ENCODE results near the gene ITCH.
"Not testable (repeated sequence)": the region's sequence is repeated elsewhere in the genome, so short reads cannot be mapped to it uniquely, and the experiment has no call there.

ITCH gene

DNA sequence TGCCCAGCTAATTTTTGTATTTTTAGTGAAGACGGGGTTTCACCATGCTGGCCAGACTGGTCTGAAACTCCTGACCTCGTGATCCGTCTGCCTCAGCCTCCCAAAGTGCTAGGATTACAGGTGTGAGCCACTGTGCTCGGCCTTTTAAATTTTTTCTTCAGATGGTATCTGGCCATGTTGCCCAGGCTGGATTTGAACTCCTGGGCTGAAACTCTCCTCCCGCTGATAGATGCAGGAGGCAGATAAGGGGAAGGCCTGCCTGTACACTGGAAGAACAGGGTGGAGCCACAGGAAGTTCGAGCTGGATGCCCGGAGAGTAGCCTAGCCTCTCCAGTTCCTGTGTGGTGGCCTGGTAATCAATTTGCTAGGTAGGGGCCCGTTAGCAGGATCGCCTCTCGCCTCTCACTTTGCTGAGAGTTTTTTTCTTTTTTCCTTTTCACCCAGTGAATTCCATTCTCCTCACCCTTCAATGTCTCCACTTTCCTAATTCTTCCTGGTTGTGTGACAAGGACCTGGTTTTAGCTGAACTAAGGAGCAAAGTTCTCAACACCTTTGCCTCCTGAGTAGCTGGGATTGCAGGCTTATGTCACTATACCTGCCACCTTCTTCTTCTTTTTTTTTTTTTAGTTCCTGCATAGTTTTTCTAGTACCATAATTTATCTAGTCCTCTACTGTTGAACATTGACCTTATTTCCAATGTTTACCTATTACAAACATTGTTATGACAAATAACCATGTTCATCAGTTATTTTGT, 19.4 kb upstream of the ITCH start:
- no peak for DNase-seq (ENCODE audit: low spot score)

DNA sequence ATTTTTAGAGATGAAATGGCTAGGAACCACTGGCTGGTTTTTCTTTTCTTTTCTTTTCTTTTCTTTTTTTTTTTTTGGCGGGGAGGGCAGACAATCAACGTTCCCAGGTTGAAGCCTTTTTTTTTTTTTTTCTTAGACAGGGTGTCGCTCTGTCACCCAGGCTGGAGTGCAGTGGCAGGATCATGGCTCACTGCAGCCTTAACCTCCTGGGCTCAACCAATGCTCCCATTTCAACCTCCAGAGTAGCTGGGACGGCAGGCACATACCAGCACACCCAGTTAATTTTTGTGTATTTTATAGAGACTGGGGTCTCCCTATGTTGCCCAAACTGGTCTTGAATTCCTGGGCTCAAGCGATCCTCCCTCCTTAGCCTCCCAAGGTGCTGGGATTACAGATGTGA, 18.8 kb upstream of the ITCH start:
- no peak for DNase-seq (ENCODE audit: low spot score)

DNA sequence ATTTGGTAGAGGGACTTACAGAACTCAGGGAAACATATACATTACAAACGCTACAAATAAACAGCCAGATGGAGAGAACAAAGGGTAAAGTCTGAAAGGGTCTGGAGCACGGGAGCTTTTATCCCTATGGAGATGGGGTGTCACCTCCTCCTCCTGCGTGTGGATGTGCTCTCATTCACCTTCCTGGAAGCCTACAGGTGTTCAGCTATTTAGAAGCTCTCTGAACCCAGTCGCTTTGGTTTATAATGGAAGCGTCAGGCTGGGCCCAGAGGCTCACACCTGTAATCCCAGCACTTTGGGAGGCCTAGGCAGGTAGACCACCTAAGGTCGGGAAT, 17.7 kb upstream of the ITCH start:
- no peak for DNase-seq (ENCODE audit: low spot score)

GRCh38 chr20:34345839-34346532, 17.1 kb upstream of the ITCH start:
- not testable (repeated sequence) for DNase-seq (ENCODE audit: low spot score)

DNA sequence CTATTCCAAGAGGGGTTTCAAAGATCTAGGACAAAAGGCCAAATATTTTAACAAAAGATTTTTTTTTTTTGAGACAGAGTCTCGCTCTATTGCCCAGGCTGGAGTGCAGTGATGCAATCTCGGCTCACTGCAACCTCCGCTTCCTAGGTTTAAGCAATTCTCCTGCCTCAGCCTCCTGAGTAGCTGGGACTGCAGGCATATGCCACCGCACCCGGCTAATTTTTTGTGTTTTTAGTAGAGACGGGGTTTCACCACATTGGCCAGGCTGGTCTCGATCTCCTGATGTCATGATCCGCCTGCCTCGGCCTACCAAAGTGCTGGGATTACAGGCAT, 16.6 kb upstream of the ITCH start:
- not testable (repeated sequence) for DNase-seq (ENCODE audit: low spot score)

DNA sequence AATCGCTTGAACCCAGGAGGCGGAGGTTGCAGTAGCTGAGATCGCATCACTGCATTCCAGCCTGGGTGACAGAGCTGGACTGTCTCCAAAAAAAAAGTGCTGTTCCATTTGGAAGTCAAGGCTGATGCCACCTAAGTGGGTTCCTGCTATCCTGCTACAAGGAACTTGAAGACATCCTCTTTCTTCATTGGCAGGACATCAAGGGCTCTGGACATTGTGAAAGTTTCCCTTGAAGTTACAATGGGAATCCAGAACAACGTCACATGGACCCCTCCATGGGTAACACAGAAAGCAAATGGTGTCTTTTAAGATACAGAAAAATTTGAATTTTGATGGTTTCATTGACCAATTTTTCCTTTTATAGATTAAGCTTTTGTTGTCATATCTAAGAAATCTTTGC, 15.5 kb upstream of the ITCH start:
- no peak for DNase-seq (ENCODE audit: low spot score)

DNA sequence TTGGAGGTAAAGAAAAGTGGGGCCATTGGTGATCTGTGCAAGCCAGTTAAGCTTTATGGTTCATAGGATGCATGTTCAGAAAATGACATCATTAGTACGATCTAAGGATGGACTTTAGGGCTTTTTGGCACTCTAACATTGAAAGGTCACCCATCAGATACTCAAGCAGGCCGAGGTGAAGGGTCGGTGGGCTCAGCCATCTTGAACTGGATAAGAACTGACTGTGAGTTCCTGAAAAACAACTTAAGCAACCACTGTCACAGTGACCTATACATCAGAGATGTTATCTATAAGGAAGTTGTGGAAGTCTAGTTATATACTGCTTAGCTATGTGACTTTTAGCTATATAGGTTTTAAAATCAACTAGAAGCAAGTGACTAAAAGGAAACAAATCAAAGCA, 13.0 kb upstream of the ITCH start:
- DNase-seq (ENCODE audit: low spot score) = no peak

- DNase-seq (ENCODE audit: low spot score) = not testable (repeated sequence)
Observed at GRCh38 chr20:34353467-34353866, 9.6 kb upstream of the ITCH start.

DNA sequence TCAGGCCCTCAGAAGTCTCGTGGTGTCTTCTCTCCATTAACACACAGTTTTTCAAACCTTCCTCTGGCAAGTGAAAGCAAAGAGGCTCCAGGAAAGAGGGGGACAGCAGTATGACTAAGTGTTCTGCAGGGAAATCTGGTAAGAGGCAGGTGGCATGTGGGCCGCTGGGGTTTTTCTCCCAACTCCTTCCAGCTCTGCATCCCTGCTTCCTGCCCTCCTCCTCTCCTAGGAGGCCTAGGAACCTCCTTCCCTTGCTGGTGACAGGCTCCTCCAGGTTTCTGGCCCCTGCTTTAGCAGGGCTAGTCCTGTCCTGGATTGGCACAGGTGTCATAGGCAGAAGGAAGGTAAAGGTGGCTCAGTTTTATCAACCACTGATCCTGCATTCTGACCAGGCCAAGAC, 7.6 kb upstream of the ITCH start:
- DNase-seq (ENCODE audit: low spot score) = no peak

DNA sequence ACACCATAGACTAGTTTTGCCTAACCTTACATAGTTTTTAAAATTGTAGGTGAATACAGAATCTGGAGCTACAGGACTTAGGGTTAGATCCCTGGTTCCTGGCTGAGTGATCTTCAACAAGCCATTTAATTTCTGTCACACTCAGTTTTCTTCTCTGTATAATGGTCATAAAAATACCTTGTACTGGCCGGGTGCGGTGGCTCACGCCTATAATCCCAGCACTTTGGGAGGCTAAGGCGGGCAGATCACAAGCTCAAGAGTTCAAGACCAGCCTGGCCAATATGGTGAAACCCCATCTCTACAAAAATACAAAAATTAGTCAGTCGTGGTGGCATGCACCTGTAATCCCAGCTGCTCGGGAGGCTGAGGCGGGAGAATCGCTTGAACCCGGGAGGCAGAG, 3.3 kb upstream of the ITCH start:
- not testable (repeated sequence) for DNase-seq (ENCODE audit: low spot score)

DNA sequence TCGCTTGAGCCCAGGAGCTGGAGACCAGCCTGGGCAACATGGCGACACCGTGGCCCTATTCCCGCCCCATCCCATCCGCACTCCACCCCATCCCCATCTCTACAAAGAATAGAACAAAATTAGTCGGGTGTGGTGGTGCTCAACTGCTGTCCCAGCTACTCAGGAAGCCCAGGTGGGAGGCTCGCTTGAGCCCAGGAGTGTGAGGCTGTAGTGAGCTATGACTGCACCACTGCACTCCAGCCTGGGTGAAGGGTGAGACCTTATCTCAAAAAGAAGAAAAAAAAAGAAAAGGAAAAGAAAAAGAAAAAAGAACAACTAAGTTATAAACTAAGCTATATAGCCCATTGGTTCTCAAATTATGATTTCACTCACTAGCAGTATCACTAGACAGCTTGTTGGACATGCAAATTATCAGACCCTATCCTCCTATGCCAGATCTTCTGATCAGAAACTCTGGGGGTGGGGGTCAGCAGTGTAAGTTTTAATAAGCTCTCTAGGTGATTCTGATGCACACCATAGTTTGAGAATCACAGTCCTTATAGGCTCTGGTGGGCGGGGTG, 491 bp upstream of the ITCH start:
- DNase-seq (ENCODE audit: low spot score) = peak; percentile 25

- peak; percentile 22 for DNase-seq (ENCODE audit: low spot score)
Observed at GRCh38 chr20:34363465-34364222, 571 bp downstream of the ITCH start.

- no peak for DNase-seq (ENCODE audit: low spot score)
Observed at GRCh38 chr20:34364223-34364506, 1.1 kb downstream of the ITCH start.

DNA sequence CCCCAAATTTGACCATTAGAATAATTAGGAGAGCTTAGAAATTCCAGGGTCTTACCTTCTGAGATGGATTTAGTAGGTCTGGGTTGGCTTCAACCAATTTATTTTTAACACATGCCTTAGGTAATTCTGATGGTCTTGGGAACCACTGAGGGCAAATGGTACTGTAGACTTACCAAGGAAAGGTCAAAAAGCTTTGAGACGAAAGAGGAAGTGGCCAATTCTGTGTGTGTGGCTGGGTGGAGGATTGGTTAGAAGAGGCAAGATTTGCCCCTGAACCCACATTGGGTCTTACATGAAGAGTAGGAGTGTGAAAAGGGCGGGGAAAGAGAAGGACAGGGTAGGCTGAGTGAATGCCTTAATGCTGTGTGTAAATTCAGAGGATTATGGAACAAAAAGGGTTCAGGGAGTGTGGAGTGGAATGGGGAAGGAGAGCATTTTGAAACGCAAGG, 2.7 kb downstream of the ITCH start:
- no peak for DNase-seq (ENCODE audit: low spot score)

GRCh38 chr20:34367155-34367554, 4.1 kb downstream of the ITCH start:
- DNase-seq (ENCODE audit: low spot score) = no peak

- not testable (repeated sequence) for DNase-seq (ENCODE audit: low spot score)
Observed at GRCh38 chr20:34367911-34368310, 4.8 kb downstream of the ITCH start.

- no peak for DNase-seq (ENCODE audit: low spot score)
Observed at GRCh38 chr20:34368547-34368946, 5.5 kb downstream of the ITCH start.

GRCh38 chr20:34369265-34369664, 6.2 kb downstream of the ITCH start:
- DNase-seq (ENCODE audit: low spot score) = no peak

DNA sequence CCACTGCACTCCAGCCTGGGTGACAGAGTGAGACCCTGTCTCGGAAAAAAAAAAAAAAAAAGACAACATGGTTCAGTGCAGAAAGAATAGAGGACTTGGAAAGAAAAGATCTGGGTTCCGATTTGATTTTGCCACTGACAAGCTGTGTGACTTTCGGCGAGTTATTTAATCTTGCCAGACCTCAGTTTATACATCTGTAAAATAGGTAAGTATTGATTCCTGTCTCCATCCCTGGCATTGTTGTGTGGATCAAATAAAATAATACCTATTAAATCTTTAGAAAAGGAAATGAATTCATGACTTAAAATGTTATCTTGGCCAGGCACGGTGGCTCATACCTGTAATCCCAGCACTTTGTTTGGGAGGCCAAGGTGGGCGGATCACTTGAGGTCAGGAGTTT, 7.0 kb downstream of the ITCH start:
- no peak for DNase-seq (ENCODE audit: low spot score)

GRCh38 chr20:34373445-34373844, 10.4 kb downstream of the ITCH start:
- no peak for DNase-seq (ENCODE audit: low spot score)

DNA sequence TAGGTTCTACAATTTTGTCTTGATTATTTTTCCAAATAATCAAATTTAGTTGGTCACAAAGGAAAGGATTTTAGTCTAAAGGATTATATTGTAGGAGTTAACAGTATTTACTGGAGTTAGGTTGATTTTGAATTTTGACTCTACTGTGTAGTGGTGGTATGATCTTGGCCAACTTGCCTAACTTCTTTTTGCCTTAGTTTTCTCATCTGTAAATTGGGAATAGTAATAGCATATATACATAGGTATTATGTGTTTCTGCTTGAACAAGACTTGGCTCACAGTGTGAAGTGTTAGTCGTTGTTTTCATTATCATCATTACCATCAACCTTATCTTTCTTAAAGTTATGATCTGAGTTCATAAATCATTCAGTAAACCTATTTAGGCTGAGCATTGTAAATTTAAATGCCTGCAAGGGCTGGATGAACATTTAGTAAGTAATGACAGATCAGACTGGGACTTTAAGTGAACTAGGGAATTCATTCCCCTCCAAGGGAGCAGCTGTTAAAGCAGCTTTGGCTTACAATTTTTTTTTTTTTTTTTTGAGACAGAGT, 11.2 kb downstream of the ITCH start:
- DNase-seq (ENCODE audit: low spot score) = no peak

DNA sequence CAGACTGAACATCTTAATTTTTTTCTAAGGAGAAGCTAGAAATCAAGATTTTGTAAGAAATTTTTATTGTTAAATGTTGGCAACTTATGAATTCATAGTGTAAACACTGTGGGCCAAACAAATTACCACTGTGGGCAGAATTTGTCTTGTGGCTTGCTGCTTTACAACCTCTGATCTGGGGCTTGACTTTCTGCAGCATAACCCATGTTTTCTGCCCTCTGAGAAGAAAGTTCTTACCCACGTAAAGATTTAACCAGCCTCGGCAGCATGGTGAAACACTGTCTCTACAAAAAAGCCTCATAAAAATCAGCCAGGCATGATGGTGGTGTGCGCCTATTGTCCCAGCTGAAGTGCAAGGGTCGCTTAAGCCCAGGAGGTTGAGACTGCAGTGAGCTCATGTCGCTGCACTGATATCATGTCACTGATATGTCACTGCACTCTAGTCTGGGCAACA, 12.9 kb downstream of the ITCH start:
- DNase-seq (ENCODE audit: low spot score) = no peak
